ENCODE results near the gene PIP5K1A. TPM values are rescaled to one million over a fixed set of nuclear protein-coding genes. Genes with fewer than 3 reads are reported as not detected.

PIP5K1A gene
- total RNA-seq, 1 donor from 2014 or later = 12.0 TPM

- no peak for DNase-seq (ENCODE audit: low spot score)
- no peak for ATAC-seq
These were observed 89.0 kb downstream of the PIP5K1A start for GRCh38 chr1:151287341-151287699.

GRCh38 chr1:151287767-151288500 lies 89.6 kb downstream of the PIP5K1A start:
- ATAC-seq (no peak), DNase-seq (ENCODE audit: low spot score) (no peak)

- no peak for ATAC-seq
- no peak for DNase-seq (ENCODE audit: low spot score)
These were observed 90.2 kb downstream of the PIP5K1A start for GRCh38 chr1:151288502-151288901.

GRCh38 chr1:151289080-151289935 lies 91.0 kb downstream of the PIP5K1A start:
- DNase-seq (ENCODE audit: low spot score) (no peak), ATAC-seq (no peak)

- DNase-seq (ENCODE audit: low spot score) (no peak), ATAC-seq (no peak)
These were observed 91.8 kb downstream of the PIP5K1A start for GRCh38 chr1:151289991-151290708.

GRCh38 chr1:151290709-151291303 lies 92.5 kb downstream of the PIP5K1A start:
- DNase-seq (ENCODE audit: low spot score) = no peak
- no peak for ATAC-seq

- DNase-seq (ENCODE audit: low spot score) = no peak
- no peak for ATAC-seq
These were observed 94.1 kb downstream of the PIP5K1A start for GRCh38 chr1:151292207-151293030.

- DNase-seq (ENCODE audit: low spot score) = no peak
- ATAC-seq = no peak
These were observed 94.7 kb downstream of the PIP5K1A start for GRCh38 chr1:151293093-151293492.

- no peak for ATAC-seq
These were observed 96.5 kb downstream of the PIP5K1A start for GRCh38 chr1:151294742-151295462.

More at GRCh38 chr1:151294742-151295462, 96.5 kb downstream of the PIP5K1A start:
- no peak for DNase-seq (ENCODE audit: low spot score)

Other genes starting within 250 kb of the PIP5K1A start
- 425 TPM for gene CERS2, start 223.7 kb upstream of the PIP5K1A start, total RNA-seq
- 9.3 TPM for gene ANXA9, start 216.3 kb upstream of the PIP5K1A start, total RNA-seq
- gene MINDY1, start 191.7 kb upstream of the PIP5K1A start, total RNA-seq = 23.3 TPM
- gene PRUNE1, start 190.1 kb upstream of the PIP5K1A start, total RNA-seq = 12.2 TPM
- 1.6 TPM for gene BNIPL, start 162.0 kb upstream of the PIP5K1A start, total RNA-seq
- gene C1orf56, start 150.8 kb upstream of the PIP5K1A start, total RNA-seq = 4.3 TPM
- gene CDC42SE1, start 138.9 kb upstream of the PIP5K1A start, total RNA-seq = 21.0 TPM
- 0.28 TPM for gene MLLT11, start 138.2 kb upstream of the PIP5K1A start, total RNA-seq
- gene GABPB2, start 127.8 kb upstream of the PIP5K1A start, total RNA-seq = 6.2 TPM
- gene SEMA6C, start 51.9 kb upstream of the PIP5K1A start, total RNA-seq = 6.4 TPM
- 0.96 TPM for gene TNFAIP8L2, start 41.9 kb upstream of the PIP5K1A start, total RNA-seq
- gene LYSMD1, start 32.6 kb upstream of the PIP5K1A start, total RNA-seq = 3.9 TPM
- 9.4 TPM for gene SCNM1, start 32.4 kb upstream of the PIP5K1A start, total RNA-seq
- gene TMOD4, start 22.6 kb upstream of the PIP5K1A start, total RNA-seq = 0.33 TPM
- gene VPS72, start 8.4 kb upstream of the PIP5K1A start, total RNA-seq = 14.4 TPM
- gene PSMD4, start 56.2 kb downstream of the PIP5K1A start, total RNA-seq = 80.6 TPM
- gene ZNF687, start 83.7 kb downstream of the PIP5K1A start, total RNA-seq = 13.6 TPM
- gene PI4KB, start 128.9 kb downstream of the PIP5K1A start, total RNA-seq = 21.2 TPM
- 12.2 TPM for gene RFX5, start 148.7 kb downstream of the PIP5K1A start, total RNA-seq
- 408 TPM for gene SELENBP1, start 174.2 kb downstream of the PIP5K1A start, total RNA-seq
- gene PSMB4, start 201.0 kb downstream of the PIP5K1A start, total RNA-seq = 135 TPM